Measurements from ENCODE around the gene TRPM4. TPM values are rescaled to one million over a fixed set of nuclear protein-coding genes. Genes with fewer than 3 reads are reported as not detected.
A peak's percentile ranks its signal among the peaks of the same experiment; 100 is the strongest.

Gene TRPM4
- total RNA-seq, 4 donors from 2014 or later, result 45.2 to 87.6 (median 62.4) TPM

DNA sequence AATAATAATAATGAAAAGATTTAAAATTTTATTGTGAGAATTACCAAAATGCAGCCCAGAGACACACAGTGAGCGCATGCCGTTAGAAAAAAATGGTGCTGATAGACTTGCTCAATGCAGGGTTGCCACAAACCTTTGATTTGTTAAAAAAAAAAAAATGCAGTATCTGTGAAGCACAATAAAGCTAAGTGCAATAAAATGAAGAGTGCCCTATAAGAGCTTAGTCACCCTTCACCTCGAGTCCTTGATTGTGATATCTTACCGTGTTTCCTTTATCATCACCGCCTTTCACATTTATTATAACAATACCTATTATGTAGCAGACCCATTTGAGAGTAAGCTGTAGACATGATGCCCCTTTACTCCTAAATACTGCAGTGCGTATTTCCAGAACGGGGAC is 84.2 kb downstream of the TRPM4 start:
- Histone ChIP-seq H3K36me3 (no peaks in the 10 kb centered on the region), H3K27me3 (no peaks in the 10 kb centered on the region), H3K4me1 (no peaks in the 10 kb centered on the region), H3K4me3 (no peak overlapping the region), H3K27ac (no peak overlapping the region), H3K9me3 (no peaks in the 10 kb centered on the region)
- 80% methylated on average over 7 of the region's 7 CpGs for WGBS
- no peak for TF ChIP-seq EP300 (IDR thresholded peaks at IDR 0.05)
- TF ChIP-seq, protein P1, sequence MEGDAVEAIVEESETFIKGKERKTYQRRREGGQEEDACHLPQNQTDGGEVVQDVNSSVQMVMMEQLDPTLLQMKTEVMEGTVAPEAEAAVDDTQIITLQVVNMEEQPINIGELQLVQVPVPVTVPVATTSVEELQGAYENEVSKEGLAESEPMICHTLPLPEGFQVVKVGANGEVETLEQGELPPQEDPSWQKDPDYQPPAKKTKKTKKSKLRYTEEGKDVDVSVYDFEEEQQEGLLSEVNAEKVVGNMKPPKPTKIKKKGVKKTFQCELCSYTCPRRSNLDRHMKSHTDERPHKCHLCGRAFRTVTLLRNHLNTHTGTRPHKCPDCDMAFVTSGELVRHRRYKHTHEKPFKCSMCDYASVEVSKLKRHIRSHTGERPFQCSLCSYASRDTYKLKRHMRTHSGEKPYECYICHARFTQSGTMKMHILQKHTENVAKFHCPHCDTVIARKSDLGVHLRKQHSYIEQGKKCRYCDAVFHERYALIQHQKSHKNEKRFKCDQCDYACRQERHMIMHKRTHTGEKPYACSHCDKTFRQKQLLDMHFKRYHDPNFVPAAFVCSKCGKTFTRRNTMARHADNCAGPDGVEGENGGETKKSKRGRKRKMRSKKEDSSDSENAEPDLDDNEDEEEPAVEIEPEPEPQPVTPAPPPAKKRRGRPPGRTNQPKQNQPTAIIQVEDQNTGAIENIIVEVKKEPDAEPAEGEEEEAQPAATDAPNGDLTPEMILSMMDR (IDR thresholded peaks at IDR 0.05), result no peak
- no peak for TF ChIP-seq POLR2AphosphoS5 (IDR thresholded peaks at IDR 0.05)
- no peak for TF ChIP-seq POLR2A (IDR thresholded peaks at IDR 0.05)
- DNase-seq (ENCODE audit: low spot score in 2 of 2), result no peak

DNA sequence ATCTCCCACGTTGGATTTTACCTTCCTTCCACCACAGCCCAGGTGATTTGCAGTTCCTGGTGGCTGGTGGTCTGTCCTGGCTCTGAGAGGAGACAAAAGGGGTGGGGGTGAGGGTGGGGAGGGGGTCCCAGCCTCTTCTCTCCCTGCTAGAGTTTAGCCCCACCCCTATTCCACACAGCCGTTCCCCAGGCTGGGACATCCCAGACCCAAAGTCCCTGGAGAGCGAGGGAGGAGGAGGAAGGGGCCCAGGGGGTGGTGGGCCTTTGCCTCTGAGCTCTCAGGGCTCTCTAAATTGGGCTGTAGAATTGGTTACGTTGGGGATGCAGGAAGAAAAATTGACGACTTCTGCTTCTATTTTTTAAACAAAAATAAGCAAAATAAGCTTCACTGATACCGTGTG is 85.5 kb downstream of the TRPM4 start:
- no peaks in the 10 kb centered on the region for H3K9me3 ChIP-seq
- no peak overlapping the region for H3K27ac ChIP-seq
- H3K36me3 ChIP-seq, result no peaks in the 10 kb centered on the region
- no peaks in the 10 kb centered on the region for H3K4me1 ChIP-seq
- no peak overlapping the region for H3K4me3 ChIP-seq
- TF ChIP-seq POLR2A (IDR thresholded peaks at IDR 0.05) (no peak), POLR2AphosphoS5 (IDR thresholded peaks at IDR 0.05) (no peak), EP300 (IDR thresholded peaks at IDR 0.05) (no peak)
- TF ChIP-seq, protein P1 (IDR thresholded peaks at IDR 0.05), result no peak
- peak in 1 of 2 donors; percentile 28 for DNase-seq (ENCODE audit: low spot score in 2 of 2)
- H3K27me3 ChIP-seq, result no peaks in the 10 kb centered on the region
- 63% methylated on average over 6 of the region's 6 CpGs for WGBS

DNA sequence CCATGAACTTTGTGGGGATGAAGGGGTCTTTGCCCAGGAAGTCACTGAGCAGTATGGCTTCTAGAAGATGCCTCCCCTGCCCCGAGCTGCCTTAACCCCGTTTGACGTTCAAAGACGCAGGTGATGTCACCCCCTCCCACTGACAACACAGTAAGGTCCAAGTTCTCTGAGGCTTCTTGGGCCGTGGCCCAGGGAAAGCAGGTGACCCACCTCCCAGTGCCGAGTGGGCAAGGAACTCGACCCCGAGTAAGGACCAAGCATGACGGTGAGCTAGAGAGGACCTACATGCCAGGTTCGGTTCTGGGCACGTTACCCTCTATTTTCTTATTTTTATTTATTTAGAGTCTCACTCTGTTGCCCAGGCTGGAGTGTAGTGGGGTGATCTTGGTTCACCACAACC is 86.1 kb downstream of the TRPM4 start:
- Histone ChIP-seq H3K4me1 (no peaks in the 10 kb centered on the region), H3K36me3 (no peaks in the 10 kb centered on the region), H3K27me3 (no peaks in the 10 kb centered on the region), H3K4me3 (no peak overlapping the region), H3K27ac (no peak overlapping the region), H3K9me3 (no peaks in the 10 kb centered on the region)
- no peak for TF ChIP-seq POLR2AphosphoS5 (IDR thresholded peaks at IDR 0.05)
- TF ChIP-seq, protein P1 (IDR thresholded peaks at IDR 0.05), result no peak
- TF ChIP-seq EP300 (IDR thresholded peaks at IDR 0.05), result no peak
- no peak for TF ChIP-seq POLR2A (IDR thresholded peaks at IDR 0.05)
- 91% methylated on average over 11 of the region's 11 CpGs for WGBS
- peak in 1 of 2 donors; percentile 48 for DNase-seq (ENCODE audit: low spot score in 2 of 2)

DNA sequence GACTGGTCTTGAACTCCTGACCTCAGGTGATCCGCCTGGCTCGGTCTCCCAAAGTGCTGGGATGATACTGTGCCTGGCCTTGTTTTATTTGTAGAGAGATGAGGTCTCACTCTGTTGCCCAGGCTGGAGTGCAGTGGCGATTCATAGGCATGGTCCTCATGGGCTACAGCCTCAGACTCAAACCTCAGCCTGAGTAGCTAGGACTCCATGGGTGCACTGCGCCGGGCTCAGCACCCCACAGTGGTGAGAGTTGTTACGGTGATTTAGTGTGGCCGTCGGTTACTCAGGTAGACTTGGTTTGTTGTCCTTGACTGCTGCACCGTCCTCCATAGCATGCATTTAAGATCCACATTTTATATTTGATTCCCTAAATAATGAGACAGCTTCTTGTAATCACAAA is 86.7 kb downstream of the TRPM4 start:
- H3K36me3 ChIP-seq, result no peaks in the 10 kb centered on the region
- H3K27me3 ChIP-seq, result no peaks in the 10 kb centered on the region
- peak in 1 of 2 donors; percentile 63 for DNase-seq (ENCODE audit: low spot score in 2 of 2)
- H3K4me1 ChIP-seq, result no peaks in the 10 kb centered on the region
- 96% methylated on average over 9 of the region's 9 CpGs for WGBS
- H3K4me3 ChIP-seq, result no peak overlapping the region
- H3K27ac ChIP-seq, result no peak overlapping the region
- H3K9me3 ChIP-seq, result no peaks in the 10 kb centered on the region
- no peak for TF ChIP-seq POLR2AphosphoS5 (IDR thresholded peaks at IDR 0.05)
- TF ChIP-seq, protein P1 (IDR thresholded peaks at IDR 0.05), result no peak
- no peak for TF ChIP-seq POLR2A (IDR thresholded peaks at IDR 0.05)
- TF ChIP-seq EP300 (IDR thresholded peaks at IDR 0.05), result no peak

DNA sequence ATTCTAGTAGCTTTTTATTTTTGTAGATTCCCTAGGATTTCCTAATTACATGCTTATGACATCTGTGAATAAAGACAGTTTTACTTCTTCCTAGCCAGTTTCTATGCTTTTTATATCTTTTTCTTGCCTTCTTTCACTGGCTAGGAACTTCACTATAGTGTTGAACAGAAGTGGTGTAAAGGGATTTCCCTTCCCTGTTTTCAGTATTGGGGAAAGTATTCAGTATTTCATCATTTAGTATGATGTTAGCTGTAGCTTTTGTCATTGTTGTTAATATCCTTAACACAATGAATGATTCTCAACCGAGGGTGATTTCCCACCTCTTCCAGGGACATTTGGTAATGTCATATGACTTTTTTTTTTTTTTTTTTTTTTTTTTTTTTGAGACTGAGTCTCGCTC is 90.1 kb downstream of the TRPM4 start:
- TF ChIP-seq POLR2AphosphoS5 (IDR thresholded peaks at IDR 0.05), result no peak
- TF ChIP-seq, protein P1 (IDR thresholded peaks at IDR 0.05), result no peak
- TF ChIP-seq POLR2A (IDR thresholded peaks at IDR 0.05), result no peak
- no peak for TF ChIP-seq EP300 (IDR thresholded peaks at IDR 0.05)
- Histone ChIP-seq H3K4me1 (no peaks in the 10 kb centered on the region), H3K36me3 (no peaks in the 10 kb centered on the region), H3K27me3 (no peaks in the 10 kb centered on the region), H3K4me3 (no peak overlapping the region), H3K9me3 (no peaks in the 10 kb centered on the region), H3K27ac (no peak overlapping the region)
- DNase-seq (ENCODE audit: low spot score in 2 of 2), result no peak
- whole genome bisulfite sequencing, result 61% methylated on average over 1 of the region's 2 CpGs

Data from suprapubic skin (tissue), 4 donors.